ENCODE results near the gene DPEP2. TPM values are rescaled to one million over a fixed set of nuclear protein-coding genes. Genes with fewer than 3 reads are reported as not detected.

DPEP2 gene
- total RNA-seq, 1 donor from 2014 or later = 16.4 TPM

GRCh38 chr16:67969254-67970039 lies 29.8 kb downstream of the DPEP2 start:
- Histone ChIP-seq H3K27me3 (no peaks in the 10 kb centered on the region), H3K27ac (peak overlapping the region; percentile 96), H3K9me3 (no peaks in the 10 kb centered on the region), H3K36me3 (no peaks in the 10 kb centered on the region), H3K4me3 (peak overlapping the region; percentile 95), H3K4me1 (peaks cover 30% of the 10 kb centered on the region)
- no peak for DNase-seq
- no peak for ATAC-seq
- TF ChIP-seq, protein P1, sequence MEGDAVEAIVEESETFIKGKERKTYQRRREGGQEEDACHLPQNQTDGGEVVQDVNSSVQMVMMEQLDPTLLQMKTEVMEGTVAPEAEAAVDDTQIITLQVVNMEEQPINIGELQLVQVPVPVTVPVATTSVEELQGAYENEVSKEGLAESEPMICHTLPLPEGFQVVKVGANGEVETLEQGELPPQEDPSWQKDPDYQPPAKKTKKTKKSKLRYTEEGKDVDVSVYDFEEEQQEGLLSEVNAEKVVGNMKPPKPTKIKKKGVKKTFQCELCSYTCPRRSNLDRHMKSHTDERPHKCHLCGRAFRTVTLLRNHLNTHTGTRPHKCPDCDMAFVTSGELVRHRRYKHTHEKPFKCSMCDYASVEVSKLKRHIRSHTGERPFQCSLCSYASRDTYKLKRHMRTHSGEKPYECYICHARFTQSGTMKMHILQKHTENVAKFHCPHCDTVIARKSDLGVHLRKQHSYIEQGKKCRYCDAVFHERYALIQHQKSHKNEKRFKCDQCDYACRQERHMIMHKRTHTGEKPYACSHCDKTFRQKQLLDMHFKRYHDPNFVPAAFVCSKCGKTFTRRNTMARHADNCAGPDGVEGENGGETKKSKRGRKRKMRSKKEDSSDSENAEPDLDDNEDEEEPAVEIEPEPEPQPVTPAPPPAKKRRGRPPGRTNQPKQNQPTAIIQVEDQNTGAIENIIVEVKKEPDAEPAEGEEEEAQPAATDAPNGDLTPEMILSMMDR (IDR thresholded peaks at IDR 0.05) = no peak
- intact Hi-C loops (cut with DNase I) = no loop called here

DNA sequence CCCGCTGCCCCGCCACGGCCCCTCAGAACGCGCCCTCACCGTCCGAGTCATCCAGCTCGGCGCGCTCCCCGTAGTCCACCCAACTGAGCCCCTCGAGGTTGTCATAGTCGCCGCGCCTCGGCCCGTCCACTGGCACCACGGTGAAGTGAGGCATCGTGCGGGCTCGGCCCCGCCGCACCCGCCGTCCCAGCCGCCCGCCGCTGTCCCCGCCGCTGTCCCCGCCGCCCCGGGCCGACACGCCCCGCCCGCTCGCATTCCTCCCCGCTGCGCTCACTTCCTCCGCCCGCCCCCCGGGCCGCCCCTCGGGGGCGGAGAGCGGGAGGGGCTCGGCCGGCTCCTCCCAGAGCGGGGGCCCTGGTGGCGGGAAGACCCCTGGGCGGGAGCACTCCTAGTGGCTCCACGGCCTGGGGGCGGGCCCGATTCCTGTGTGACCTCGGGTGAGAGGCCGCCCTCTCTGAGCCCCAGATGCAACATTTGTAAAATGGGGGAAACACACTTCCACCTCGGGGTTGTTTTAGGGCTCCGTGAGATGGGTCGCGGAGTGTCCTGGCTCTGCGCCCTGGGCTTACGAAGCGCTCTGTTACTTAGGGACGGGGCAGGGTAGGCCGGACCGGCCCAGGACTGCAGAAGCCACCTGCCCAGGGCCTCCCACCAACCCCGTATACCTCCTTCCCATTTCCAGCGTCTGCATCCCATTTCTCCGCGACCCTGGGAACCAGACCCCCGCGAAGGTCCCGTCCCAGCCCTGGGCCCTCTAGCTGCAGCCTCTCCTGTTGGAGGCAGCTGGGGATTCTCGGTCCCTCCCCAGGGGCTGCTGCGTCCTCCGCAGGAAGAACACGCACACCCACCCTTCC lies 30.7 kb downstream of the DPEP2 start, which contains the start of gene SLC12A4:
SLC12A4 (minus strand) TSS at position 238 of the 854 bp plus-strand sequence; CDS start at position 154, 84 bp downstream.
- Histone ChIP-seq H3K9me3 (no peaks in the 10 kb centered on the region), H3K36me3 (peaks cover 4% of the 10 kb centered on the region), H3K4me3 (peak within 1 kb of the TSS; percentile 95), H3K27me3 (no peaks in the 10 kb centered on the region), H3K27ac (peak within 1 kb of the TSS; percentile 96), H3K4me1 (peaks cover 39% of the 10 kb centered on the region)
- ATAC-seq (peak; percentile 93), DNase-seq (peak; percentile 92)
- intact Hi-C loops (cut with DNase I) = no loop called here
- TF ChIP-seq, protein P1 (IDR thresholded peaks at IDR 0.05) = no peak

DNA sequence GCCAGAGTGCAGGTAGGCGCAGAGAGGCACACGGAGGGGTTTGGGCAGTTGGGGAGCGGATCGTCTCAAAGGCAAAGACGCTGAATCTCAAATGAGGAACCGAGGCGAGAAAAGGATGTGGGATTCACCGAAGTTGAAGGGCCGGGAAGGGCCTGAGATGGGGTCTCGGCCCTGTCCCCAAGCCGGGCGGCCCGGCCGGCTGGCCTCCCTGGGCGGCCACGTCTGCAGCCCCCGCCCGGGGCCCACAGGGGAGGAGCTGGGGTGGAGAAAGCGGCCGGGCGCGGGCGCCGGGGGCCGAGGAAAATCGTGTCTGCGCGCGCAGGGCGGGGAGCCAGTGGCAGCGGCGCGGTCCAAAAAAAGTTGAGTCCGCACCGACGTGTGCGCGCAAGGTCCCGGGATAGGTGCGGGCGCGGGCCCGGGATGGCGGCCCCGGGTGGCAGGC lies 31.3 kb downstream of the DPEP2 start:
- Histone ChIP-seq H3K27me3 (no peaks in the 10 kb centered on the region), H3K27ac (peak overlapping the region; percentile 96), H3K9me3 (no peaks in the 10 kb centered on the region), H3K4me1 (peaks cover 45% of the 10 kb centered on the region), H3K36me3 (peaks cover 10% of the 10 kb centered on the region), H3K4me3 (peak overlapping the region; percentile 95)
- intact Hi-C loops (cut with DNase I) = no loop called here
- DNase-seq = peak; percentile 79
- TF ChIP-seq, protein P1 (IDR thresholded peaks at IDR 0.05) = no peak
- peak; percentile 48 for ATAC-seq

DNA sequence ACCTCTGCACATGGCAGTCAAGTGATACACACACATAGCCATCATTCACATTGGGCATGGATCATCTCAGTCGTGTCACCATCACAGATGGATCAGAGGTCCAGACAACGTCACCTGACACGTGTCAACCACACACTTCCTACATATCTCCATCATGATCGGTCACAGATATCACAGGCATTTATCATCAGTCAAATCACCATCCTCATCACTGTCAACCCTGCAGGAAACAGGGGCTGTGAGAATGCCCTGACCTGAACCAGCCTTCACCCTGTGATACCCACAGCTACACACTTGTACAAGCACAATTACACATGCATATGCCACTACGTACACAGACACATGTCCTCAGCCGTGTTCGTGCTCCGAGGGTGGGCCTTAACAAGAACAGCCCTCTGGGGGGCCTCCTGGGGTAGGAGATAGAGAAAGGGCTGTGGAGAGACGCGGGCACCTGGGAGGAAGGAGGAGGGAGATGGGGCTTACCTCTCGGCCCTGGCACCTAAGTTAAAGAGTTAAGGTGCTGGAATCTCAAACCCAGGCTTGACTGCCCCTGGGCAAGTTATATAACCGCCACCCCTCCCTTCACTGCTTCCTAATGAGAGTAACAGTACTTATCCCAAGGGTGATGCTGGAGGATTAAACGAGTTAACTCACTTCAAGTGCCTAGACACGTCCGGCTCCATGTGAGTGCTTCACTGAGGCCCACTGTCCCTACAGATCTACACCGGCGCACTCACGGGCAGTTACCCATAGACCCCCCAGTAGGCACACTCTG lies 31.9 kb downstream of the DPEP2 start:
- Histone ChIP-seq H3K4me3 (peak overlapping the region; percentile 95), H3K36me3 (peaks cover 16% of the 10 kb centered on the region), H3K27ac (peak overlapping the region; percentile 96), H3K27me3 (no peaks in the 10 kb centered on the region), H3K9me3 (no peaks in the 10 kb centered on the region), H3K4me1 (peaks cover 51% of the 10 kb centered on the region)
- DNase-seq (no peak), ATAC-seq (peak; percentile 2)
- intact Hi-C loops (cut with DNase I) = no loop called here
- TF ChIP-seq, protein P1 (IDR thresholded peaks at IDR 0.05) = no peak

DNA sequence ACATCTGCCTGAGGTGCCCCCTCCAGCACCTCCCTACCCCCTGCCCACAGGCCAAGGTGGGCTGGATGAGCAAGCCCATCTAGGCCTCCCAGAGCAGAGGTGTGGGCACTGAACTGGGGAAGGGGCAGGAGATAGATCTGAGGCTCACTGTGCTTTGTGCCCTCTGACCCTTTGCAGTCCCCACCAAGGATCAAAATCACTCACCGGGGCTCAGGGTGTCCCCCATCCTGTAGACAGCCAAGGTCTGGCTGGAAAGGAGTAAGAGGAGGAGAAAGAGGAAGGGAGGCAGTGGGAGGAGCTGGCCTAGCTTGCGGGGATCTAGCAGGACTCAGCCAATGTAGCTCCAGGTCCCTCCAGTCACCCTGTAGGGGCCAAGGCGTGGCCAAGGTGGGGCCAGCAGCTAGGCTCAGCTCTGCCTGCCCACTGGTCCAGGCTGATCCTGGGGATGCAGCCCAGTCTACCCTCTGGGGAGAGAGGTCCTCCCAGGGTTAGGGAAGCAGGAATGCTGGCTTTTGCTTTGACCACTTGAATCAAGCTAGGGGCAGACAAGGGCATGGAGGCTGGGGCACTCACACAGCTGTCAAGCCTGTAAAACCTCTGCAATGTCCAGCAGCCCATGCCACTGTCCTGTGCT lies 32.6 kb downstream of the DPEP2 start:
- peaks cover 58% of the 10 kb centered on the region for H3K4me1 ChIP-seq
- peak overlapping the region; percentile 96 for H3K27ac ChIP-seq
- H3K36me3 ChIP-seq = peaks cover 23% of the 10 kb centered on the region
- ATAC-seq = peak; percentile 42
- intact Hi-C loops (cut with DNase I) = no loop called here
- H3K9me3 ChIP-seq = no peaks in the 10 kb centered on the region
- peak overlapping the region; percentile 95 for H3K4me3 ChIP-seq
- TF ChIP-seq, protein P1 (IDR thresholded peaks at IDR 0.05) = no peak
- no peak for DNase-seq
- no peaks in the 10 kb centered on the region for H3K27me3 ChIP-seq
